Ascending aorta (tissue), 2 donors: ENCODE measurements around the gene PPP1R37. TPM values are rescaled to one million over a fixed set of nuclear protein-coding genes. Genes with fewer than 3 reads are reported as not detected.

ENCODE experiments used
- DNase-seq, 2 donors: peaks; one replicate each; pipeline ENCODE4 v3.0.0-alpha.2; 2019; ENCODE audit warnings: low spot score in 2 of 2
- H3K27ac ChIP-seq, 2 donors: fragments of 200-600 bp; sonication (generic); one replicate each; pipeline ENCODE4 v1.5.1; 2016 to 2017; ENCODE audit warnings: mild to moderate bottlenecking in 1 of 2
- H3K27me3 ChIP-seq: fragments of 200-600 bp; sonication (generic); one replicate; pipeline ENCODE4 v1.5.1; 2017
- H3K36me3 ChIP-seq, 2 donors: fragments of 200-600 bp; sonication (generic); one replicate each; pipeline ENCODE4 v1.5.1; 2016
- H3K4me1 ChIP-seq, 2 donors: fragments of 200-600 bp; sonication (generic); one replicate each; pipeline ENCODE4 v1.5.1; 2016 to 2017; ENCODE audit warnings: mild to moderate bottlenecking in 1 of 2
- H3K4me3 ChIP-seq, 2 donors: fragments of 200-600 bp; sonication (generic); one replicate each; pipeline ENCODE4 v1.5.1; 2016 to 2017; ENCODE audit warnings: mild to moderate bottlenecking in 1 of 2
- H3K9me3 ChIP-seq, 2 donors: fragments of 200-600 bp; sonication (generic); one replicate each; pipeline ENCODE4 v1.5.1; 2016
- intact Hi-C: fragments of 100-400 bp; cut with DNase I; formaldehyde crosslinking; loops from one replicate; pipeline ENCODE4 v1.15.1; 2023
- total RNA-seq: library from RNA; depleted of rRNA; stranded (reverse); fragments of >200 nt; gene quantifications from one replicate; pipeline ENCODE4 v1.1.0, GENCODE V29; 2016
- TF ChIP-seq, protein P1 (sequence below), 3 experiments: fragments of 200-600 bp in 2 of 3; fragments of 450-650 bp in 1 of 3; sonication (generic) in 2 of 3; IDR thresholded peaks; one replicate each; pipeline ENCODE4 v1.5.1; 2016 to 2019; ENCODE audit warnings: antibody characterized with exemption in 3 of 3, mild to moderate bottlenecking in 1 of 3, moderate library complexity in 1 of 3

The PPP1R37 gene
- total RNA-seq, 1 donor from 2014 or later = 17.6 TPM

DNA sequence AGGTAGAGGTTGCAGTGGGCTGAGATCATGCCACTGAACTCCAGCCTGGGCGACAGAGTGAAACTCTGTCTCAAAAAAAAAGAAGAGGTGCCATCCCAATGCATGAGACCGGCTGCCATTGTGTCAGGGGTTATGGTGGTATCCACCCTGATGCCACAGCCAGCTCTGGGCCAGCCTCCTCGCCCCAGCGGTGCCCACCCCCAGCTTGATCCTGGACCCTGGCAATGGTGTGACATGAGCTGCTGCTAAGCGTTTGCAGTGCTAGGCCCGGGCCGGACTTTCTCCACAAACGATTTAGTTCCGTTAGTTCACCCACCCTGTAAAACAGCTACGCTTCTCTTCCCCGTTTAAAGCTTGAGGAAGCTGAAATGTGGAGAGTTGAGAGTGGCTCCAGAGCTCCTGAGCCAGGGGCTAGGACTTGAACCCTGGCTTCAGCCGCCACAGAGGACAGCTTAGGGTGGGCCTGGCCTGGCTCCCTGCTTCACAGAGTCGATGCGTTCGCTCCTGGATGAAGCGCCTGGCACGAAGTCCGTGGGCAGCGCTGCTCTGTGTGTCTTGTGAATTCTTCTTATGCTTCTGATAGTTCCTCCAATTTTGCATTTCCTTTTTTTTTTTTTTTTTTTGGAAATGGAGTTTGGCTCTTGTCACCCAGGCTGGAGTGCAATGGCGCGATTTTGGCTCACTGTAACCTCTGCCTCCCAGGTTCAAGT is 42.4 kb downstream of the PPP1R37 start:
- intact Hi-C loops = no loop called here
- H3K36me3 ChIP-seq = no peaks in the 10 kb centered on the region
- no peak for DNase-seq
- H3K27me3 ChIP-seq = no peaks in the 10 kb centered on the region
- H3K27ac ChIP-seq = no peak overlapping the region
- TF ChIP-seq, protein P1, sequence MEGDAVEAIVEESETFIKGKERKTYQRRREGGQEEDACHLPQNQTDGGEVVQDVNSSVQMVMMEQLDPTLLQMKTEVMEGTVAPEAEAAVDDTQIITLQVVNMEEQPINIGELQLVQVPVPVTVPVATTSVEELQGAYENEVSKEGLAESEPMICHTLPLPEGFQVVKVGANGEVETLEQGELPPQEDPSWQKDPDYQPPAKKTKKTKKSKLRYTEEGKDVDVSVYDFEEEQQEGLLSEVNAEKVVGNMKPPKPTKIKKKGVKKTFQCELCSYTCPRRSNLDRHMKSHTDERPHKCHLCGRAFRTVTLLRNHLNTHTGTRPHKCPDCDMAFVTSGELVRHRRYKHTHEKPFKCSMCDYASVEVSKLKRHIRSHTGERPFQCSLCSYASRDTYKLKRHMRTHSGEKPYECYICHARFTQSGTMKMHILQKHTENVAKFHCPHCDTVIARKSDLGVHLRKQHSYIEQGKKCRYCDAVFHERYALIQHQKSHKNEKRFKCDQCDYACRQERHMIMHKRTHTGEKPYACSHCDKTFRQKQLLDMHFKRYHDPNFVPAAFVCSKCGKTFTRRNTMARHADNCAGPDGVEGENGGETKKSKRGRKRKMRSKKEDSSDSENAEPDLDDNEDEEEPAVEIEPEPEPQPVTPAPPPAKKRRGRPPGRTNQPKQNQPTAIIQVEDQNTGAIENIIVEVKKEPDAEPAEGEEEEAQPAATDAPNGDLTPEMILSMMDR (IDR thresholded peaks at IDR 0.05) = no peak
- H3K4me3 ChIP-seq = no peak overlapping the region
- no peaks in the 10 kb centered on the region for H3K4me1 ChIP-seq
- H3K9me3 ChIP-seq = no peaks in the 10 kb centered on the region

DNA sequence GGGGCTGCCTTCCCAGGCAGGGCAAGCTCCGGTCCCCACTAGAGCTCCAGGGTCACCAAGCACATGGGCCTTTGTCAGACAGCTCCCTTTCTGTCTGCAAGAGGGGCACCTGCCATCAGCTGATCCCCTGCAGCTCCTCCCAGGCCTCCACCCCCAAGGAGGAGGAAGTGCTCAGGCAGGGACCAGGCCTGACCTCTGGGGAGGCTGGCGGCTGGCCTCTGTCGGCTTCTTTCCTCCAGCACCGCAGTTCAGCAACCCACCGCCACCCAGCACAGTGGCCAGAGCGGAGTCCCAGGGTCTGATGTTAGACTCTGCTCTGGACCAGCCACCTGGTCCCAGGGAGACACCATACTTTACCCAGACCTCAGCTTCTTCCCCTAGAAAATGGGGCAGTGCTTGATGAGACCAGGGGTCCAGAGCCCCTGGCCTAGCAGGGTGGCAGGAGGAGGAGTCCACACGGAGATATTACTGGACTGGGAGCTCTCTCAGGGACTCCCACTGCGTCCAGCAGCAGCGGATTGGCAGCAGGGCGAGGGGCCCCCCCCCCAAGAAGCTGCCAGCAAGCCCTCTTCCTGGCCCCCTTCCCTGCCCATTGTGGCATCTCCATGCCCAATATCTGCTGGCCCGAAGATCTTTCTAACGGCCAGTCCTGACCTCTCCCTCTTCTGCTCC is 43.7 kb downstream of the PPP1R37 start:
- intact Hi-C loops = no loop called here
- H3K27ac ChIP-seq = no peak overlapping the region
- no peaks in the 10 kb centered on the region for H3K4me1 ChIP-seq
- no peak for DNase-seq
- TF ChIP-seq, protein P1 (IDR thresholded peaks at IDR 0.05) = no peak
- H3K9me3 ChIP-seq = no peaks in the 10 kb centered on the region
- H3K27me3 ChIP-seq = no peaks in the 10 kb centered on the region
- no peak overlapping the region for H3K4me3 ChIP-seq
- H3K36me3 ChIP-seq = peaks cover 8 to 11% of the 10 kb centered on the region in 2 donors

DNA sequence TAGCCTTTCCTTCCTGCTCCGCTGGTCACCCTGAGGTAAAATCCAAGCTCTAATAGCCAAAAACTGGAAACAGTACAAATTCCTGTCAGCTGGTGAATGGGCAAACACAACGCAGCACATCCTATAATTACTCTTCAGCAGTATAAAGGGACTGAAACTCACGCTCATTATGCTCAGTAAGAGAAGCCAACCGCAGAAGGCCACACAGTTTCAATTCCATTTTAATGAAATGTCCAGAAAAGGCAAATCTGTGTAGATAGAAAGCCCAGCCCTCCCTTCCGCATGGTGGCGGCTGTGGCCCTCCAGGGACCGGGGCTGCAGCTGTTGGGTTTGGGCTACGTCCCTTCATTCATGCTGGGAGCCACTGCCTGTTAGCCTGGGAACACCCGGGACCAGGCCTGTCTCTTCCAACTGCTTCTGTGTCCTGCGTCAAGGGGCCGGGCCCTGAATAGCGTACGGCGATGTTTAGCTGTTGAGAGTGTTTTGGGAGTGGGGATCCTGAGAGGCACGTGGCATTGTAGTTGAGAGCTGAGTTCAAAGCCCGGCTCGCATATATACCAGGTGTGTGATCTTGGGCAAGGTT is 44.3 kb downstream of the PPP1R37 start:
- H3K27ac ChIP-seq = no peak overlapping the region

GRCh38 chr19:45138303-45138751 is 45.3 kb downstream of the PPP1R37 start:
- Histone ChIP-seq H3K9me3 (no peaks in the 10 kb centered on the region), H3K27ac (no peak overlapping the region)
- intact Hi-C loops = no loop called here

More for the DNA sequence above, 44.3 kb downstream of the PPP1R37 start:
- Histone ChIP-seq H3K27me3 (no peaks in the 10 kb centered on the region), H3K9me3 (no peaks in the 10 kb centered on the region), H3K36me3 (peaks cover 13 to 17% of the 10 kb centered on the region in 2 donors), H3K4me3 (no peak overlapping the region), H3K4me1 (no peaks in the 10 kb centered on the region)
- no peak for DNase-seq
- TF ChIP-seq, protein P1 (IDR thresholded peaks at IDR 0.05) = no peak
- intact Hi-C loops = no loop called here

DNA sequence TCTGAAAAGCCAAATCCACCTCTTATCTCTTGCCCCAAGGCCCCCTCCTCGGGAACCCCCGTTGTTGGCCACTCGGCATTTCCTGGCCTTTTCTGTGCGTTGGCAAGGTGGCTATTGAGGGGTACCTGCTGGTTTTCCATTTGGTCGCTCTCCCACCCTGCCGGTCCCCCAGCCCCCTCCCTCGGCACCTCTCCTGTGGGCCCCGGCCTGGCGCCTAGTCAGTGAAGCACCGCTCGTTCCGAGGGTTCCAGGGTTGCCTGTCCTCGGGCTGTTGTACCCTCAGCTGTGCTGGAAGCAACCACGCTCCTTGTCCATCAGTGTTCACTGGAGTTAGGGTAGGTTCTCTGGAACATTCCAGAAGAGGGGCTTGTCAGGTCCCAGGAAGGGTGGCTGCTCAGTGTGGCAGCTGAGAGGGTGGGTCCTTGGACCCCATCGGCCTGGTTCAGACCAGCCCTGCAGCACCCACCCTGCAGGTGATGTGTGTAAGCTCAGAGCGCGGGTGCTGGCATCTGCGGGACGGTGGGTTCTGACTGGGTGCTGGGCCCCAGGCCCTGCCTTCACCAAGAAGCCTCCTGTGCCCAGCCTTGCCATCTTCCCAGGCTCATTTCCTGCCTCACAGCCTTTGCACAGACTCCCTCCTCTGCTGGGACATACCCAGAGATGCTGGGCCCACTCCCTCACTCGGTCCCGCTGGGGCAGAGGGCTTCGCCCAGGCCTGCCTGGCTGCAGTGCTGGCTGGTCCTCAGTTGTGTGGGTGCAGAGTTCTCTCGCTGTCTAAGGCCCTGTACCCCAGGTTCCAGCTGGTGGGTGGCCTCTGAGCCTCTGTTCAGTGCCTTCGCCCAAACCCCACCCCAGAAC is 46.5 kb downstream of the PPP1R37 start:
- Histone ChIP-seq H3K27ac (no peak overlapping the region), H3K27me3 (no peaks in the 10 kb centered on the region), H3K36me3 (peaks cover 33 to 35% of the 10 kb centered on the region in 2 donors), H3K9me3 (no peaks in the 10 kb centered on the region), H3K4me1 (no peaks in the 10 kb centered on the region), H3K4me3 (no peak overlapping the region)
- TF ChIP-seq, protein P1 (IDR thresholded peaks at IDR 0.05) = no peak
- no peak for DNase-seq
- intact Hi-C loops = no loop called here

More at GRCh38 chr19:45138303-45138751, 45.3 kb downstream of the PPP1R37 start:
- no peak overlapping the region for H3K4me3 ChIP-seq
- TF ChIP-seq, protein P1 (IDR thresholded peaks at IDR 0.05) = no peak
- no peaks in the 10 kb centered on the region for H3K27me3 ChIP-seq
- no peak for DNase-seq
- H3K4me1 ChIP-seq = no peaks in the 10 kb centered on the region
- H3K36me3 ChIP-seq = peaks cover 21 to 28% of the 10 kb centered on the region in 2 donors
